ENCODE data around the gene SLC25A38. TPM values are rescaled to one million over a fixed set of nuclear protein-coding genes. Genes with fewer than 3 reads are reported as not detected.

Gene SLC25A38
- total RNA-seq, 2 experiments from 2014 or later, result 36.2 to 55.9 TPM

GRCh38 chr3:39433642-39434041 is 50.5 kb downstream of the SLC25A38 start:
- H3K4me1 Mint-ChIP-seq, result peaks cover 3% of the 10 kb centered on the region
- no peak for ATAC-seq
- CTCF ChIA-PET, result no interaction called here

GRCh38 chr3:39434574-39434973 is 51.4 kb downstream of the SLC25A38 start:
- Mint-ChIP-seq H3K4me3 (no peak overlapping the region), H3K4me1 (peaks cover 3% of the 10 kb centered on the region), H3K27me3 (peaks cover 6% of the 10 kb centered on the region), H3K36me3 (no peaks in the 10 kb centered on the region), H3K9me3 (ENCODE audit: low read depth) (no peaks in the 10 kb centered on the region), H3K27ac (no peak overlapping the region)
- peak; percentile 67 for ATAC-seq
- peak; percentile 53 for DNase-seq
- CTCF ChIA-PET, result interaction anchor here (1.5 kb wide), 1 partner anchor 13 kb away, joined by 4 read pairs; no protein-coding TSS in a partner anchor

More at GRCh38 chr3:39433642-39434041, 50.5 kb downstream of the SLC25A38 start:
- peaks cover 6% of the 10 kb centered on the region for H3K27me3 Mint-ChIP-seq
- no peak overlapping the region for H3K27ac Mint-ChIP-seq
- DNase-seq, result no peak
- no peaks in the 10 kb centered on the region for H3K9me3 Mint-ChIP-seq (ENCODE audit: low read depth)
- no peak overlapping the region for H3K4me3 Mint-ChIP-seq
- no peaks in the 10 kb centered on the region for H3K36me3 Mint-ChIP-seq

- H3K4me1 Mint-ChIP-seq, result peaks cover 3% of the 10 kb centered on the region
- ATAC-seq (no peak), DNase-seq (no peak)
- peaks cover 3% of the 10 kb centered on the region for H3K27me3 Mint-ChIP-seq
- no peak overlapping the region for H3K4me3 Mint-ChIP-seq
- no peaks in the 10 kb centered on the region for H3K36me3 Mint-ChIP-seq
- CTCF ChIA-PET, result interaction anchor here (1.5 kb wide), 1 partner anchor 12 kb away, joined by 4 read pairs; no protein-coding TSS in a partner anchor
- H3K9me3 Mint-ChIP-seq (ENCODE audit: low read depth), result no peaks in the 10 kb centered on the region
- no peak overlapping the region for H3K27ac Mint-ChIP-seq
Measured at GRCh38 chr3:39435006-39435748, 52.0 kb downstream of the SLC25A38 start.

GRCh38 chr3:39438880-39439279 is 55.7 kb downstream of the SLC25A38 start:
- Mint-ChIP-seq H3K4me1 (peaks cover 3% of the 10 kb centered on the region), H3K27me3 (no peaks in the 10 kb centered on the region), H3K9me3 (ENCODE audit: low read depth) (no peaks in the 10 kb centered on the region), H3K36me3 (no peaks in the 10 kb centered on the region), H3K4me3 (no peak overlapping the region), H3K27ac (no peak overlapping the region)
- DNase-seq, result no peak
- CTCF ChIA-PET, result interaction anchor here (1.8 kb wide), 1 partner anchor 9 kb away, joined by 5 read pairs; no protein-coding TSS in a partner anchor
- no peak for ATAC-seq

- no peak overlapping the region for H3K4me3 Mint-ChIP-seq
- no peaks in the 10 kb centered on the region for H3K36me3 Mint-ChIP-seq
- ATAC-seq (no peak), DNase-seq (no peak)
- H3K9me3 Mint-ChIP-seq (ENCODE audit: low read depth), result no peaks in the 10 kb centered on the region
- no peaks in the 10 kb centered on the region for H3K4me1 Mint-ChIP-seq
- H3K27ac Mint-ChIP-seq, result no peak overlapping the region
- CTCF ChIA-PET, result no interaction called here
- H3K27me3 Mint-ChIP-seq, result peaks cover 4% of the 10 kb centered on the region
Measured at GRCh38 chr3:39440316-39440715, 57.1 kb downstream of the SLC25A38 start.

- H3K4me3 Mint-ChIP-seq, result no peak overlapping the region
- CTCF ChIA-PET, result interaction anchor here (1.5 kb wide), 1 partner anchor 55 kb away, joined by 3 read pairs; no protein-coding TSS in a partner anchor
- DNase-seq (no peak), ATAC-seq (no peak)
- H3K9me3 Mint-ChIP-seq (ENCODE audit: low read depth), result no peaks in the 10 kb centered on the region
- H3K27ac Mint-ChIP-seq, result no peak overlapping the region
- peaks cover 2% of the 10 kb centered on the region for H3K4me1 Mint-ChIP-seq
- H3K36me3 Mint-ChIP-seq, result no peaks in the 10 kb centered on the region
- peaks cover 13% of the 10 kb centered on the region for H3K27me3 Mint-ChIP-seq
Measured at GRCh38 chr3:39443530-39443929, 60.4 kb downstream of the SLC25A38 start.

- CTCF ChIA-PET, result interaction anchor here (0.6 to 4.6 kb wide), 6 partner anchors 10 to 52 kb away, joined by 3 to 82 read pairs (median 8); no protein-coding TSS in a partner anchor
- DNase-seq (no peak), ATAC-seq (no peak)
- no peak overlapping the region for H3K27ac Mint-ChIP-seq
- no peak overlapping the region for H3K4me3 Mint-ChIP-seq
- H3K36me3 Mint-ChIP-seq, result no peaks in the 10 kb centered on the region
- no peaks in the 10 kb centered on the region for H3K9me3 Mint-ChIP-seq (ENCODE audit: low read depth)
- H3K4me1 Mint-ChIP-seq, result peaks cover 2% of the 10 kb centered on the region
- H3K27me3 Mint-ChIP-seq, result peaks cover 20% of the 10 kb centered on the region
Measured at GRCh38 chr3:39445927-39446326, 62.8 kb downstream of the SLC25A38 start.

GRCh38 chr3:39446444-39446843 is 63.3 kb downstream of the SLC25A38 start:
- H3K27me3 Mint-ChIP-seq, result peaks cover 22% of the 10 kb centered on the region
- H3K27ac Mint-ChIP-seq, result no peak overlapping the region
- no peaks in the 10 kb centered on the region for H3K36me3 Mint-ChIP-seq
- ATAC-seq (no peak), DNase-seq (no peak)
- CTCF ChIA-PET, result interaction anchor here (0.6 to 4.6 kb wide), 11 partner anchors 10 to 52 kb away, joined by 3 to 82 read pairs (median 7); no protein-coding TSS in a partner anchor
- H3K4me1 Mint-ChIP-seq, result peaks cover 2% of the 10 kb centered on the region
- H3K9me3 Mint-ChIP-seq (ENCODE audit: low read depth), result no peaks in the 10 kb centered on the region
- H3K4me3 Mint-ChIP-seq, result no peak overlapping the region

Other genes with a start within 250 kb of the SLC25A38 start
- gene CSRNP1, start 229.8 kb upstream of the SLC25A38 start, total RNA-seq, result 10 to 100 TPM; 15.6 to 20.2 TPM
- gene XIRP1, start 190.8 kb upstream of the SLC25A38 start, total RNA-seq, result 1 to 10 TPM in 1 of 2 experiments, under 1 TPM in 1; 0.06 to 1.0 TPM
- 1 to 10 TPM in 1 of 2 experiments, under 1 TPM in 1; 0.41 to 3.7 TPM for gene CX3CR1, start 103.3 kb upstream of the SLC25A38 start, total RNA-seq
- 10 to 100 TPM in 1 of 2 experiments, 1 to 10 TPM in 1; 3.7 to 47.6 TPM for gene CCR8, start 53.7 kb upstream of the SLC25A38 start, total RNA-seq
- gene RPSA, start 23.4 kb downstream of the SLC25A38 start, total RNA-seq, result 1,000 to 10,000 TPM; 1,232 to 1,591 TPM
- gene MOBP, start 84.3 kb downstream of the SLC25A38 start, total RNA-seq, result not detected

Data from activated CD8-positive, alpha-beta memory T cell treated with anti-CD3 and anti-CD28 coated beads, Interleukin-2, amount 10 ng/mL, durations not matched to agents 7 days and 5 days (primary cell).